Activated T-cell treated with anti-CD3 and anti-CD28 coated beads, Interleukin-2, amount 50 U/mL, for 72 hours (primary cell): ENCODE data around the gene RER1. TPM values are rescaled to one million over a fixed set of nuclear protein-coding genes. Genes with fewer than 3 reads are reported as not detected.

Experiments
- ATAC-seq, 2 donors: fragments of 150-1000 bp; cut with Tn5 transposase; replicated peaks in 1 of 2; 2 replicates each; pipeline ENCODE4 v1.10.0; 2021; ENCODE audit warnings: moderate library complexity in 2 of 2, mild to moderate bottlenecking in 1 of 2
- DNase-seq, 2 donors: peaks; one replicate each; pipeline ENCODE4 v3.0.0; 2021 to 2022; ENCODE audit warnings: mixed read lengths in 1 of 2
- H3K27ac Mint-ChIP-seq: one replicate; pipeline ENCODE4 v1.8.0; 2022; ENCODE audit warnings: mild to moderate bottlenecking, moderate library complexity, mixed read lengths
- H3K27me3 Mint-ChIP-seq: one replicate; pipeline ENCODE4 v1.8.0; 2022; ENCODE audit warnings: low read depth, mixed read lengths
- H3K36me3 Mint-ChIP-seq, 2 donors: one replicate each; pipeline ENCODE4 v1.8.0; 2022; ENCODE audit warnings: mixed read lengths in 2 of 2, mild to moderate bottlenecking in 1 of 2; ENCODE audit not compliant: insufficient read depth in 2 of 2
- H3K4me1 Mint-ChIP-seq: one replicate; pipeline ENCODE4 v1.8.0; 2022; ENCODE audit warnings: low read depth, mixed read lengths
- H3K4me3 Mint-ChIP-seq, 2 donors: one replicate each; pipeline ENCODE4 v1.8.0; 2022; ENCODE audit warnings: mild to moderate bottlenecking in 2 of 2, mixed read lengths in 2 of 2, moderate library complexity in 2 of 2
- H3K9me3 Mint-ChIP-seq, 2 donors: one replicate each; pipeline ENCODE4 v1.8.0; 2022; ENCODE audit warnings: mixed read lengths in 2 of 2
- total RNA-seq, 2 donors: library from RNA; stranded (reverse); gene quantifications; one replicate each; pipeline ENCODE4 v1.2.3, GENCODE V29; 2022

RER1 gene
- total RNA-seq, 2 donors from 2014 or later = 160 to 166 TPM

- ATAC-seq = no peak
- no peak overlapping the region for H3K27ac Mint-ChIP-seq
- no peaks in the 10 kb centered on the region for H3K9me3 Mint-ChIP-seq
- DNase-seq = no peak
- H3K4me1 Mint-ChIP-seq = peaks cover 10% of the 10 kb centered on the region
- H3K27me3 Mint-ChIP-seq = no peaks in the 10 kb centered on the region
- no peak overlapping the region for H3K4me3 Mint-ChIP-seq
- H3K36me3 Mint-ChIP-seq = no peaks in the 10 kb centered on the region
Measured at GRCh38 chr1:2385606-2386280, 5.9 kb upstream of the RER1 start.

- ATAC-seq (no peak), DNase-seq (no peak)
- no peaks in the 10 kb centered on the region for H3K27me3 Mint-ChIP-seq
- H3K9me3 Mint-ChIP-seq = no peaks in the 10 kb centered on the region
- H3K27ac Mint-ChIP-seq = no peak overlapping the region
- no peaks in the 10 kb centered on the region for H3K36me3 Mint-ChIP-seq
- peaks cover 13% of the 10 kb centered on the region for H3K4me1 Mint-ChIP-seq
- no peak overlapping the region for H3K4me3 Mint-ChIP-seq
Measured at GRCh38 chr1:2386636-2387611, 4.7 kb upstream of the RER1 start.

GRCh38 chr1:2388004-2388913, 3.4 kb upstream of the RER1 start:
- H3K27me3 Mint-ChIP-seq = no peaks in the 10 kb centered on the region
- H3K4me1 Mint-ChIP-seq = peaks cover 22% of the 10 kb centered on the region
- peaks cover 0 to 2% of the 10 kb centered on the region in 2 donors for H3K36me3 Mint-ChIP-seq
- H3K27ac Mint-ChIP-seq = no peak overlapping the region
- no peak for ATAC-seq
- no peak overlapping the region for H3K4me3 Mint-ChIP-seq
- no peaks in the 10 kb centered on the region for H3K9me3 Mint-ChIP-seq
- no peak for DNase-seq

GRCh38 chr1:2389644-2390043, 2.0 kb upstream of the RER1 start:
- no peaks in the 10 kb centered on the region for H3K27me3 Mint-ChIP-seq
- H3K36me3 Mint-ChIP-seq = peaks cover 0 to 4% of the 10 kb centered on the region in 2 donors
- H3K9me3 Mint-ChIP-seq = no peaks in the 10 kb centered on the region
- H3K4me3 Mint-ChIP-seq = peak overlapping the region; percentile 83 to 84
- DNase-seq = no peak
- H3K27ac Mint-ChIP-seq = no peak overlapping the region
- no peak for ATAC-seq
- peaks cover 36% of the 10 kb centered on the region for H3K4me1 Mint-ChIP-seq

GRCh38 chr1:2391931-2392509, 379 bp downstream of the RER1 start:
- DNase-seq = peak in 1 of 2 donors; percentile 17
- Mint-ChIP-seq H3K27ac (peak overlapping the region; percentile 89), H3K36me3 (peaks cover 1 to 5% of the 10 kb centered on the region in 2 donors), H3K4me3 (peak overlapping the region; percentile 84 to 91), H3K4me1 (peaks cover 37% of the 10 kb centered on the region), H3K9me3 (no peaks in the 10 kb centered on the region), H3K27me3 (no peaks in the 10 kb centered on the region)
- no peak for ATAC-seq

- Mint-ChIP-seq H3K4me3 (peak overlapping the region; percentile 82 to 91), H3K4me1 (peaks cover 37% of the 10 kb centered on the region), H3K36me3 (peaks cover 3 to 5% of the 10 kb centered on the region in 2 donors), H3K27me3 (no peaks in the 10 kb centered on the region), H3K27ac (peak overlapping the region; percentile 89), H3K9me3 (no peaks in the 10 kb centered on the region)
- DNase-seq (no peak), ATAC-seq (no peak)
Measured at GRCh38 chr1:2392686-2393085, 1.0 kb downstream of the RER1 start.

GRCh38 chr1:2393471-2393877, 1.8 kb downstream of the RER1 start:
- peak overlapping the region; percentile 82 to 91 for H3K4me3 Mint-ChIP-seq
- peaks cover 37% of the 10 kb centered on the region for H3K4me1 Mint-ChIP-seq
- peak overlapping the region; percentile 89 for H3K27ac Mint-ChIP-seq
- H3K27me3 Mint-ChIP-seq = no peaks in the 10 kb centered on the region
- peaks cover 3 to 5% of the 10 kb centered on the region in 2 donors for H3K36me3 Mint-ChIP-seq
- DNase-seq (no peak), ATAC-seq (no peak)
- H3K9me3 Mint-ChIP-seq = no peaks in the 10 kb centered on the region

- ATAC-seq = no peak
- Mint-ChIP-seq H3K27ac (peak overlapping the region; percentile 78), H3K4me1 (peaks cover 37% of the 10 kb centered on the region), H3K27me3 (no peaks in the 10 kb centered on the region), H3K4me3 (no peak overlapping the region), H3K9me3 (no peaks in the 10 kb centered on the region), H3K36me3 (peaks cover 3 to 5% of the 10 kb centered on the region in 2 donors)
- DNase-seq = no peak
Measured at GRCh38 chr1:2394220-2394619, 2.6 kb downstream of the RER1 start.

- Mint-ChIP-seq H3K4me1 (peaks cover 36% of the 10 kb centered on the region), H3K36me3 (peaks cover 5 to 6% of the 10 kb centered on the region in 2 donors), H3K4me3 (no peak overlapping the region), H3K27me3 (no peaks in the 10 kb centered on the region), H3K27ac (peak overlapping the region; percentile 54), H3K9me3 (no peaks in the 10 kb centered on the region)
- ATAC-seq = no peak
- no peak for DNase-seq
Measured at GRCh38 chr1:2394761-2395160, 3.1 kb downstream of the RER1 start.

GRCh38 chr1:2395245-2395644, 3.6 kb downstream of the RER1 start:
- H3K27ac Mint-ChIP-seq = peak overlapping the region; percentile 19
- no peak overlapping the region for H3K4me3 Mint-ChIP-seq
- DNase-seq (no peak), ATAC-seq (no peak)
- H3K36me3 Mint-ChIP-seq = peaks cover 5 to 6% of the 10 kb centered on the region in 2 donors
- peaks cover 31% of the 10 kb centered on the region for H3K4me1 Mint-ChIP-seq
- H3K9me3 Mint-ChIP-seq = no peaks in the 10 kb centered on the region
- no peaks in the 10 kb centered on the region for H3K27me3 Mint-ChIP-seq

GRCh38 chr1:2396059-2396458, 4.4 kb downstream of the RER1 start:
- no peaks in the 10 kb centered on the region for H3K27me3 Mint-ChIP-seq
- peaks cover 8 to 10% of the 10 kb centered on the region in 2 donors for H3K36me3 Mint-ChIP-seq
- no peak for ATAC-seq
- DNase-seq = no peak
- H3K4me3 Mint-ChIP-seq = no peak overlapping the region
- no peak overlapping the region for H3K27ac Mint-ChIP-seq
- H3K4me1 Mint-ChIP-seq = peaks cover 24% of the 10 kb centered on the region
- no peaks in the 10 kb centered on the region for H3K9me3 Mint-ChIP-seq

GRCh38 chr1:2396476-2396875, 4.8 kb downstream of the RER1 start:
- Mint-ChIP-seq H3K27me3 (no peaks in the 10 kb centered on the region), H3K27ac (no peak overlapping the region), H3K4me3 (no peak overlapping the region), H3K9me3 (no peaks in the 10 kb centered on the region), H3K36me3 (peaks cover 8 to 10% of the 10 kb centered on the region in 2 donors), H3K4me1 (peaks cover 24% of the 10 kb centered on the region)
- ATAC-seq = no peak
- no peak for DNase-seq
